ENCODE data around the gene GLMP.

Gene GLMP

GRCh38 chr1:156247460-156248322 lies 47.8 kb downstream of the GLMP start, which contains the start of gene PAQR6:
Gene PAQR6, minus strand, starts transcription at chr1:156248056. Its CDS starts 1,325 bp downstream, at chr1:156246731.
- no peak for DNase-seq

GRCh38 chr1:156246781-156247459 lies 48.6 kb downstream of the GLMP start:
- DNase-seq, result no peak

GRCh38 chr1:156246241-156246780 lies 49.2 kb downstream of the GLMP start:
- DNase-seq, result no peak

- DNase-seq, result peak; percentile 22
Observed at GRCh38 chr1:156245451-156246232, 49.8 kb downstream of the GLMP start.

GRCh38 chr1:156244712-156245111 lies 50.8 kb downstream of the GLMP start:
- no peak for DNase-seq

GRCh38 chr1:156244126-156244525 lies 51.4 kb downstream of the GLMP start:
- DNase-seq, result no peak

- no peak for DNase-seq
Observed at GRCh38 chr1:156242738-156243137, 52.7 kb downstream of the GLMP start.
